Stimulated activated CD4-positive, alpha-beta T cell treated with anti-CD3 and anti-CD28 coated beads, Interleukin-12 subunit alpha, Interleukin-12 subunit beta, amount 100 ng/mL, for 24 hours (primary cell): Measurements from ENCODE around the gene OR5T2.
"Not testable (repeated sequence)": the region's sequence is repeated elsewhere in the genome, so short reads cannot be mapped to it uniquely, and the experiment has no call there.

ENCODE experiments used
- DNase-seq, 2 experiments: peaks; one replicate each; pipeline ENCODE4 v3.0.0-alpha.2; 2020; ENCODE audit warnings: low read depth in 2 of 2

OR5T2 gene

GRCh38 chr11:56234155-56234554 lies at the start of gene OR5T2:
Gene OR5T2 (minus strand): TSS chr11:56234255. CDS start chr11:56233062, 1,193 bp downstream.
- DNase-seq = no peak

DNA sequence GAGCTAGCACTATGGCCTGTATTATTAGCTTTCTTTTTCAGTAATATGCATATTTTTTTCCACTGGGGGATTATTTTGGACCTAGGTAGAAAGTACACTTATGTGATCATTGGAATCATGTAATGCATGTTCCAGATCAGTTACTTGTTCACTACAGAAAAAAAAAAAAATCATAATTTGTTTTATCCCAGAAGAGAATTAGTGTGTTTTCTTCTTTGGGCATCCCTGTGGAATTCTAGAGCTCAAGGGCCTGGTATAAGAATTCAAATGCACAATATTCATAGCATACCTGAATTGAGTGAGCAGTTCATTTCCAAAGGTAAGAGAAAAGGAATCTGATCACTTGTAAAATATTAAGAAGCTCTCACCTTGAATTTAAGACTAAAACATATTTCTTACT lies 39.8 kb upstream of the OR5T2 start, which contains the start of gene OR5T1:
OR5T1 (plus strand) TSS at position 301 of the 400 bp plus-strand sequence. CDS start 1,485 bp downstream, outside the sequence.
- DNase-seq = no peak

DNA sequence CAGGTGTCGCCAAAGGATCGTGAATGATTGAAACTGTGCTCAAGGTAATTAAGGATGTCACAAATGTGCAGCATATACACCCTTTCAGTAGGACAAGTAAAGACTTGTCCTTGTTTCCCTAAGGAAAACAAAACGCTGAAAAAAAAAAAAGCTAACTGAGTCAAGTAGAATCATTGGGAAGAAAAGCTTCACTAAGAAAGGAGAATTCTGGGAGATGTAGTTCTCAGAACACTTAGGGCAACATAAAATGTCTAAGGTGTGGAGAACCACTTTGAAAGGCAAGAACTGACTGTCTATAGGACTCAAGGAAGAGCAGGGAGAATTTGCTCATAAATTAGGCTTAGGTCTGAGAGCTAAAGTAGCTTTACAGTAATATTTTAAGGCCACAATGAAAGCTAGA lies 37.0 kb upstream of the OR5T2 start:
- DNase-seq = no peak

GRCh38 chr11:56251954-56252353 lies 17.9 kb upstream of the OR5T2 start, which contains the start of gene OR5T3:
Gene OR5T3 (plus strand): TSS chr11:56252254. CDS start chr11:56252254, 0 bp downstream.
- DNase-seq = no peak

DNA sequence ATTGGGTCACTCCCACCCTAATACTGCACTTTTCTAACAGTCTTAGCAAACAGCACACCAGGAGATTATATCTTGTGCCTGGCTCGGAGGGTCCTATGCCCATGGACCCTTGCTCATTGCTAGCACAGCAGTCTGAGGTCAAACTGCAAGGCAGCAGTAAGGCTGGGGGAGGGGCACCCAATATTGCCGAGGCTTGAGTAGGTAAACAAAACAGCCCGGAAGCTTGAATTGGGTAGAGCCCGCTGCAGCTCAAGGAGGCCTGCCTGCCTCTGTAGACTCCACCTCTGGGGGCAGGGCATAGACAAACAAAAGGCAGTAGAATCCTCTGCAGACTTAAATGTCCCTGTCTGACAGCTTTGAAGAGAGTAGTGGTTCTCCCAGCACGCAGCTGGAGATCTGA lies 14.3 kb downstream of the OR5T2 start:
- DNase-seq = not testable (repeated sequence)

GRCh38 chr11:56214537-56214936 lies 19.5 kb downstream of the OR5T2 start:
- DNase-seq = no peak

DNA sequence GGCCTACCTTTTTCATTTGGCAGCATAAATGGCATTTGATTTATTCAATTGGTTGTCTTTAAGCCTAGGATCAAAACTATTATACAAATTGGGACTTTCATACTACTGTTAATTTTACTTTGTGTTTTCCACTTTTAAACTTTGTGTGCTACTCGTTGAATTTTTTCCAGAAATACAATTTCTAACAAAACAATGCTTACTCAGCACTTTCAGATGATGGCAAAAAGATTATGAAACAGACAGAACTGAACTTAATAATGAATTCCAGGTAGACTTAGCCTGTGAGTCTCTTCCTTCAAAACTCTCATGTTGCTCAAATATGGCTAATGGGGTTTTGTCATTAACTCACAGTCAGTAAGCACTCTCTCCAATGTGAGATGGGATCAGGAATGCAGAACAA lies 26.3 kb downstream of the OR5T2 start:
- DNase-seq = no peak

DNA sequence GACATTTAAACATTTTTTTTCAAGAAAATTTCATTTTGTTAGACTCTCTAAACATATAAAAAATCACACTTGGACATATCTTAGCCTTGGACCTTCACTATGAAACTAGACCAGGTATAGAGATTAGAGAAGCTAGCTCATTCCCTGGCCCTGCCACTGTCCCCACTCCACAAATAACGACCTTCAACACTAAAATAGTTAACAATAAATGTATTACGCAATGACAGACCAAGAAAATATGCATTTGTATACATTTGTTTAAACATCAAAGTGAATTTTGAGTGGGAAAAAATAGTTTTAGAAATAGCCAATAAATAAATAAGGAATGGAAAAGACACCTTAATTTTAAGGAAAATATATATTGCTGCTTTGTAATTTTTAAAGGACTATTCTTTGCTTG lies 36.7 kb downstream of the OR5T2 start:
- no peak for DNase-seq

- no peak for DNase-seq
Observed at GRCh38 chr11:56196705-56197104, 37.4 kb downstream of the OR5T2 start.

- no peak for DNase-seq
Observed at GRCh38 chr11:56188602-56189001, 45.5 kb downstream of the OR5T2 start.

DNA sequence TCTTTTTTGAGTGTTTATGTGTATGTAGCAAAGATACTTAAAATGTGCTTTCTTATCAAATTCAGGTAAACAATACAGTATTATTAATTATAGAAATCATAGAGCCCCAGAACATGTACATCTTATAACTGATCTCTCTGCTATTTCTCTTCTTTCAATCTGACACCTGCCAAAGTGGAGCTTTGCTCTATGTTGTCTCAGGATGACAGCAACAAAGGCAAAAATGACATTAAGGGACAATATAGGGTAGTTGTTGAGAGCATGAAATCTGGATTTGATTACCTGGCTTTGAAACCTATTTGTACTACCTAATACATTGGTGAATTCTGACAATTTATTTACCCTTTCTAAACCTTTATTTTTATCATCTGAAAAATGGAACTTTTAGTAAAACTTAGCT lies 50.6 kb downstream of the OR5T2 start:
- DNase-seq = no peak
